Measurements from ENCODE around the gene ITGA11. TPM values are rescaled to one million over a fixed set of nuclear protein-coding genes. Genes with fewer than 3 reads are reported as not detected.

ITGA11 gene
- total RNA-seq, 2 experiments from 2014 or later: 0.02 TPM; not detected in 1

GRCh38 chr15:68316061-68316804 is 115.7 kb downstream of the ITGA11 start:
- H3K4me1 Mint-ChIP-seq: no peaks in the 10 kb centered on the region
- peaks cover 5% of the 10 kb centered on the region for H3K27me3 Mint-ChIP-seq
- no peak overlapping the region for H3K27ac Mint-ChIP-seq
- ATAC-seq (no peak), DNase-seq (no peak)
- CTCF ChIA-PET: interaction anchor here (2.6 kb wide), 1 partner anchor 10 kb away, joined by 13 read pairs; no protein-coding TSS in a partner anchor
- no peaks in the 10 kb centered on the region for H3K36me3 Mint-ChIP-seq
- no peaks in the 10 kb centered on the region for H3K9me3 Mint-ChIP-seq (ENCODE audit: low read depth)
- H3K4me3 Mint-ChIP-seq: no peak overlapping the region

GRCh38 chr15:68315495-68316031 is 116.4 kb downstream of the ITGA11 start:
- Mint-ChIP-seq H3K27me3 (peaks cover 5% of the 10 kb centered on the region), H3K9me3 (ENCODE audit: low read depth) (no peaks in the 10 kb centered on the region), H3K27ac (no peak overlapping the region), H3K4me3 (no peak overlapping the region), H3K36me3 (no peaks in the 10 kb centered on the region), H3K4me1 (no peaks in the 10 kb centered on the region)
- CTCF ChIA-PET: interaction anchor here (2.6 kb wide), 1 partner anchor 9 kb away, joined by 13 read pairs; no protein-coding TSS in a partner anchor
- ATAC-seq (no peak), DNase-seq (no peak)

DNA sequence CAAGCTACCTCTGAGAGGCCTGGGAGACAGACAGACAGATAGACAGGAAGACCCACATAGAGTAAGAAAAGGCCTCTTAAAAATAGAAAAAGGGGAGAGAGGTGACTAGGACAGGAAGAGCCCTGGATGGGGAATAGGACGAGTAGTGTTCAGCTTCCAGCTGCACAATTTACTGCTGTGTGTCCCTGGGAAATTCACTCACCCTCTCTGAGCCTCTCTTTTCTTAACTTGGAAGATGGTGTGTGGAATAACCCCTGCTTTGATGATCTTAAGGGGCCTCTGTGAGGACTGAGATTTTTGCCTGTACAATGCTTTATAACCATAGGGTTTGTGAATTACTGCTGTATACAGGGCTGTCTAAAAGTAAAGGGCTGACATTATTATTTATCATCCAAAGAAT is 116.9 kb downstream of the ITGA11 start:
- Mint-ChIP-seq H3K4me3 (no peak overlapping the region), H3K27me3 (peaks cover 5% of the 10 kb centered on the region), H3K27ac (no peak overlapping the region), H3K4me1 (no peaks in the 10 kb centered on the region), H3K9me3 (ENCODE audit: low read depth) (no peaks in the 10 kb centered on the region), H3K36me3 (no peaks in the 10 kb centered on the region)
- DNase-seq (no peak), ATAC-seq (no peak)
- CTCF ChIA-PET: interaction anchor here (2.6 kb wide), 1 partner anchor 9 kb away, joined by 13 read pairs; no protein-coding TSS in a partner anchor

- H3K36me3 Mint-ChIP-seq: no peaks in the 10 kb centered on the region
- H3K27me3 Mint-ChIP-seq: peaks cover 5% of the 10 kb centered on the region
- H3K27ac Mint-ChIP-seq: no peak overlapping the region
- no peak overlapping the region for H3K4me3 Mint-ChIP-seq
- no peaks in the 10 kb centered on the region for H3K4me1 Mint-ChIP-seq
- CTCF ChIA-PET: interaction anchor here (2.6 kb wide), 1 partner anchor 8 kb away, joined by 13 read pairs; no protein-coding TSS in a partner anchor
- ATAC-seq (no peak), DNase-seq (no peak)
- H3K9me3 Mint-ChIP-seq (ENCODE audit: low read depth): no peaks in the 10 kb centered on the region
Measured at GRCh38 chr15:68314563-68314962, 117.4 kb downstream of the ITGA11 start.

DNA sequence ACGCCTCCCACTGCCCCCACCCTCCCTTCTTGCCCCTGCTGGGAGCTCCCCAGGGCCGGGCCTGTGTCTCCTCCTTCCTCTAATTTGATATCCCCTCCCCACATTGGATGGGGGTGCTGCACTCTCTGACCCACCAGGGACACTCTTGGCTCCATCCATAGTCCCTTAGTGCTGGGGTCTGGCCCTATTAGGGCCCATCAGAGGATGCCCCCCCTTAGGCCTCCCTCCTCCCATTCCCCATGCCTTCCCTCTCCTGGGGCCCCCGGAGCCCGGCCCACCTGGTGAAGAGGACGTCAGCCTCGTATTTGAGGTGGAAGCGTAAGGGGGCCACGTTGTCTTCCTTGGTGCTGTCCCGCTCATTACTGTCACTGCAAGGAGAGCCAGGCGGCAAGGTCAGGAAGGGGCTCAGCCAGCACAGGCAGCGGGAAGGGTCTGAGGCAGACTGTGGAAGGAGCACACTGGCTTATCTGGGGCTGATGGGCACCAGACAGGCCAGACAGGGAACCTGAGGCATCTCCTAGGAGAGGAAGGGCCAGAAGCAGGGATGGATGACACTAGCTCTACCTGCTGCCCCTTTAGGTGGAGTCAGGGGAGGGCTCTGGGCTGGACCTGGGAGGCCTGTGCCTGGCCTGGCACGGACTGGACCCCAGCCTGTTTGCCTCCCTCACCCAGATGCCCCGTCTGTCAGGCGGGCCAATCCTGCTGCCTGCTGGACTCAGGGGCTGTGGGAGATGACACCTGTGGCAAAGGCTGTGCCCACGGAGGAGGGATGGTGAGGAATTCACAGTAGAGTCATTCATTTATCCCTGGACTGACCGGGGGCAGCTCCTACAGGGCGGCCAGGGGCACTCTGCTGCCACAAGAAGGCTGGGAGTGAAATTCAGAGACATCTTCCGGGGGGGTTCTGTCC is 118.2 kb downstream of the ITGA11 start:
- H3K27me3 Mint-ChIP-seq: peaks cover 5% of the 10 kb centered on the region
- no peak overlapping the region for H3K4me3 Mint-ChIP-seq
- no peaks in the 10 kb centered on the region for H3K36me3 Mint-ChIP-seq
- H3K9me3 Mint-ChIP-seq (ENCODE audit: low read depth): no peaks in the 10 kb centered on the region
- no peak overlapping the region for H3K27ac Mint-ChIP-seq
- no peak for ATAC-seq
- peak; percentile 27 for DNase-seq
- H3K4me1 Mint-ChIP-seq: no peaks in the 10 kb centered on the region
- CTCF ChIA-PET: interaction anchor here (1.1 to 2.6 kb wide), 2 partner anchors 7 to 235 kb away, joined by 4 to 13 read pairs; no protein-coding TSS in a partner anchor

DNA sequence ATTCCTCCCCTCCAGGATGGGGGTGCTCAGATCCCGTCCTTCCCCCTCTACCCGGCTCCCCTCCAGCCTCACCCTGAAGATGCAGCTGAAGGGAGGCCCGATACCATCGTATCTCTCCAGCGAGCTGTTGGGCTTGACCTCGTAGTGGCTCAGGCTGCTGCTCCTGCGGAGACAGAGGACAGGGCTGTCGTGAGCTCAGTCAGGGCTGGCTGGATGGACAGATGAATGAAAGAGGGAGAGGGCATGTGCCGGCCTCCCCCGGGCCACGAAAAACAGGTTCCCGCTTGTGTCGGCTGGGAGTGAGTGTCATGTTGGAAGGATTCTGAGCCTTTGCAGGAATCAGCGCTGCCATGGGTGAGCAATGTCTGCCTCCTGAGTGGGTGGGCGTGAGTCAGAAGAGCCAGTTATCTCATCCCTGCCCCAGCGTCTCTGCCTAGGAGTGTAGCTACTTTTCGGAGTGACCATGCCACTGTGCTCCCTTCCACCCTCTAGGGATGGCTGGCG is 119.2 kb downstream of the ITGA11 start:
- Mint-ChIP-seq H3K9me3 (ENCODE audit: low read depth) (no peaks in the 10 kb centered on the region), H3K4me1 (no peaks in the 10 kb centered on the region), H3K36me3 (no peaks in the 10 kb centered on the region), H3K27ac (no peak overlapping the region), H3K27me3 (peaks cover 11% of the 10 kb centered on the region), H3K4me3 (no peak overlapping the region)
- ATAC-seq (no peak), DNase-seq (peak; percentile 27)
- CTCF ChIA-PET: interaction anchor here (1.1 kb wide), 1 partner anchor 236 kb away, joined by 4 read pairs; no protein-coding TSS in a partner anchor

DNA sequence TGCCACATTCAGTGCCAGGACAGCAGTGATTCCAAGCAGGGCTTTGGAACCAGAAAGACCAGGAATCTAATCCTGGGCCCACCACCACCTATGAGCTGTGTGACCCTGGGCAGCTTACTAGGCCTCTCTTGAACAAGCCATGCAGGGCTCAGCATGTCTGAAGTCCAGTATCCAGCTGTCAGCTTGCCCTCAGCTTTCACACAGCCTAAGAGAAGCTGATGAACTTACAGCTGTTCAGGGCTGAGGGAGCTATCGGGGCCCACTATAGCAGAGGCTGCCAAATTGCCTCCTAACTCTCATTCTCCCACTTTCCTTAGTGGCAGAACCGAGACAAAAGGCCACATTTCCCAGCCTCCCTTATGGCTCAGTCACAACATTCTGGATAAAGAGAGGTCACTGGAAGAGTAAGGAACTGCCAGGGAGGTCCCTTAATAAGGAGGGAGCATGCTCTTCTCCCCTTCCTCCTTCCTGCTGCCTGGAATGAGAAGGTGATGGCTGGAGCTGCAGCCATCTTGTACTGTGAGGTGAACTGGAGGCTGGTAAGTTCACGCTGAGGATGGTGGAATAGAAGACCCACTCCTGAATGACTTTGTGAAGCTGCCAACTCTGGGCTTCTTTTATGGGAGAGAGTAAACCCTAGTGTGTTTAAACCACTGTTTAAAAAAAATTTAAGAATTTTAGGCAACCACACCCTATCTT is 120.0 kb downstream of the ITGA11 start:
- no peaks in the 10 kb centered on the region for H3K9me3 Mint-ChIP-seq (ENCODE audit: low read depth)
- peak; percentile 26 for DNase-seq
- H3K4me1 Mint-ChIP-seq: no peaks in the 10 kb centered on the region
- no peak overlapping the region for H3K4me3 Mint-ChIP-seq
- no peak for ATAC-seq
- no peaks in the 10 kb centered on the region for H3K36me3 Mint-ChIP-seq
- peaks cover 11% of the 10 kb centered on the region for H3K27me3 Mint-ChIP-seq
- H3K27ac Mint-ChIP-seq: no peak overlapping the region
- CTCF ChIA-PET: interaction anchor here (1.6 kb wide), 1 partner anchor 59 kb away, joined by 7 read pairs; no protein-coding TSS in a partner anchor

DNA sequence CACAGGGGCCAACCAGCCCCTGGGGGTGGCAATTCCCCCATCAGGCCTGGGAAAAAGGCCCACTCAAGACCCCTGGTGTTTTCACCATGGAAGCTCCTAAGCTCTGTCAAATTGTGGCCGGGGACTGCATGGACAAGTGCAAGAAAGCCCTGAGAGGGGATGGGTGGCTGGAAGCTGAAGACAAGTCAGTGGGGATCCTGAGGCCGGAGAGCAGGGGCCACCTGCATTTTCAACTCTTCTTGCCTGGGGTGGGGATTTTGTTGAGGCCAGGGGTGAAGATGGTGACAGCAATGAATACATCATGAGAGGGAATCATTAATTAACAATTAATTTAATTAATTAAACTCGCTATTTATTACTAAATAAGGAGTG is 120.5 kb downstream of the ITGA11 start:
- ATAC-seq (no peak), DNase-seq (peak; percentile 27)
- Mint-ChIP-seq H3K27me3 (peaks cover 11% of the 10 kb centered on the region), H3K36me3 (no peaks in the 10 kb centered on the region), H3K27ac (no peak overlapping the region), H3K4me1 (peaks cover 4% of the 10 kb centered on the region), H3K9me3 (ENCODE audit: low read depth) (no peaks in the 10 kb centered on the region), H3K4me3 (no peak overlapping the region)
- CTCF ChIA-PET: interaction anchor here (1.1 to 1.6 kb wide), 2 partner anchors 59 to 238 kb away, joined by 3 to 7 read pairs; no protein-coding TSS in a partner anchor

DNA sequence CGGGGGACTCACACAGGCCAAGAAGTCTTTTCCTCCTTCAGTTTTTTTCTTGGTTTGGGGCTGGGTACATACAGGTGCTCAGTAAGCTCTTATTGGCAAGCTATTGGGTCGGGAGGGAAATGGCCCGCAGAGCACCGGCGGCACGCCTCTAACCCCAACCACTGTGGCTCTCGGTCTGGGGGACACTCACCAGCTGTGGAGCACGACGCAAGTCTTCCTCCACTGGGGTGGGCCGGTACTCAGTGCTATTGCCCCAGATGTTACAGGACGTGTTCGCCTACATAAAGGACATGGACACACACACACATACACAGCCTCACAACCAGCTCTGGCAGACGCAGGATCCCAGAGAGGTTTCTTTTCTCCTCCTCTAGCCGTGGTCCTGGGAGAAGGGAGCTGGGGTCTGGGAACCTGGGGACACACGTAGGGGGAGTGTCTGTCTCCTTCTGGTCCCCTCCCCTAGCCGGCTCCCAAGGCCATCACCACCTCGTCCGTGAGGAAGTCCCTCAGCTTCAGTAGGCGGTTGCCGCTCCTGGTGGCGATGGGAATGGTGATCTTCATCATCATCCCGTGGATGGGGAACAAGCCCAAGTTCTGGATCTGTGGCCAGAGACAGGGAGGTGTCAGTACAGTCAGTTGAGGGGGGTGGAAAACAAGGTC is 121.0 kb downstream of the ITGA11 start:
- no peak overlapping the region for H3K27ac Mint-ChIP-seq
- H3K9me3 Mint-ChIP-seq (ENCODE audit: low read depth): no peaks in the 10 kb centered on the region
- peak; percentile 33 for DNase-seq
- H3K27me3 Mint-ChIP-seq: peaks cover 11% of the 10 kb centered on the region
- H3K4me1 Mint-ChIP-seq: peaks cover 9% of the 10 kb centered on the region
- H3K36me3 Mint-ChIP-seq: no peaks in the 10 kb centered on the region
- no peak overlapping the region for H3K4me3 Mint-ChIP-seq
- CTCF ChIA-PET: interaction anchor here (1.1 to 1.6 kb wide), 2 partner anchors 58 to 239 kb away, joined by 3 to 7 read pairs; no protein-coding TSS in a partner anchor
- ATAC-seq: no peak

DNA sequence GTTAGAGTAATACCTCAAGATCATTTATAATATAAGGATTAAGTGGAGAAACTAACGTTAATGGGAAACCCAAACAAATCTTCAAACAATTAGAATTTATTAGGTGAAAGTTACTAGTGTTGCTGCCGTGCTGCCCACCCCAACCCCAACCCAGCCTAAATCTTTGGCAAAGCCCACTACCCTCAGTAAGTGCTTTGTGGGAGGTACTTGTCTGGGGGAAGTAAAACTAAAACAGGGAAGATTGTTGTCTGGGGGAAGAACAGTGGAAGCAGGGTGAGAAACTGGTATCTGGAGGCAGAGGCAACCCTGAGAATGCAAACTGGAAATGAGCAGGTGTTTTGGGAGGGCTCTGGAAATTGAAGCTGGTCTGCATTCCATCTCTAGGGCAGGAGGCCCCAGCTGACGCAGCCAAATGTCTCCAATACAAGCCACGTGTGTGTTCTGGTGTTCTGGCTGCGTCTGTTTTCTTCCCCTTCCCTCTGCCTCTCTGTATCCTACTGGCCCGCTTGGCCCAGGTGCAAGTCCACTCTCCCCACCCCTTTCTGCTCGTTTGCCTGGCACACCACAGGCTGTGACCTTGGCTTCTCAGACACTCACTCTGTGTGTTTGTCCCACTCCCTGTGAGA is 121.7 kb downstream of the ITGA11 start:
- Mint-ChIP-seq H3K4me3 (no peak overlapping the region), H3K9me3 (ENCODE audit: low read depth) (no peaks in the 10 kb centered on the region), H3K36me3 (no peaks in the 10 kb centered on the region), H3K27ac (no peak overlapping the region), H3K27me3 (peaks cover 11% of the 10 kb centered on the region), H3K4me1 (peaks cover 9% of the 10 kb centered on the region)
- CTCF ChIA-PET: interaction anchor here (1.1 to 1.6 kb wide), 2 partner anchors 58 to 240 kb away, joined by 3 to 7 read pairs; no protein-coding TSS in a partner anchor
- DNase-seq (peak; percentile 34), ATAC-seq (no peak)

DNA sequence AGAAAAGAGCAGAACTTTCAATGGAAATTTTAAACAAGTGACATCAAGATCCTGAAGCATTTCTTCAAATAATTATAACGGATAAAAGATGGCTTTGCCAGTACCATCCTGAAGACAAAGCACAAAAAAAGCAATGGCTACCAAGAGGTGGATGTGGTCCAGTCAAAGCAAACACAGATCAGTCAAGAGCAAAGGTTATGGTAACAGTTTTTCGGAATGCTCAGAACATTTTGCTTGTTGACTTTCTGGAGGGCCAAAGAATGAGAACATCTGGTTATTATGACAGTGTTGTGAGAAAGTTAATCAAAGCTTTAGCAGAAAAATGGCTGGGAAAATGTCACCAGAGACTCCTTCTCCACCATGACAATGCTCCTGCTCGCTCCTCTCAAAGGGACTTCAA is 122.9 kb downstream of the ITGA11 start:
- CTCF ChIA-PET: interaction anchor here (1.2 kb wide), 1 partner anchor 56 kb away, joined by 3 read pairs; no protein-coding TSS in a partner anchor
- peaks cover 9% of the 10 kb centered on the region for H3K4me1 Mint-ChIP-seq
- H3K4me3 Mint-ChIP-seq: no peak overlapping the region
- no peak for ATAC-seq
- H3K36me3 Mint-ChIP-seq: no peaks in the 10 kb centered on the region
- no peak for DNase-seq
- no peaks in the 10 kb centered on the region for H3K9me3 Mint-ChIP-seq (ENCODE audit: low read depth)
- peaks cover 9% of the 10 kb centered on the region for H3K27me3 Mint-ChIP-seq
- no peak overlapping the region for H3K27ac Mint-ChIP-seq
